Esophagus squamous epithelium (tissue), 5 donors: Measurements from ENCODE around the gene TOMM70. TPM values are rescaled to one million over a fixed set of nuclear protein-coding genes. Genes with fewer than 3 reads are reported as not detected.

Experiments used
- DNase-seq: peaks from one replicate; lab custom pipeline; 2025; lab: John Stamatoyannopoulos, UW
- H3K27ac ChIP-seq, 4 donors: fragments of 200-600 bp; sonication (generic); one replicate each; pipeline ENCODE4 v1.5.1; 2016 to 2019; ENCODE audit warnings: mild to moderate bottlenecking in 1 of 4
- H3K27me3 ChIP-seq, 4 donors: fragments of 200-600 bp; sonication (generic); 1 replicate in 3 of 4; 2 replicates in 1 of 4; pipeline versions ENCODE4 v1.5.1 to v1.6.0; 2017 to 2021; ENCODE audit warnings: antibody characterized with exemption in 1 of 4
- H3K36me3 ChIP-seq, 3 donors: fragments of 200-600 bp; sonication (generic); one replicate each; pipeline ENCODE4 v1.5.1; 2016 to 2019
- H3K4me1 ChIP-seq, 3 donors: fragments of 200-600 bp; sonication (generic); one replicate each; pipeline ENCODE4 v1.5.1; 2017 to 2019
- H3K4me3 ChIP-seq, 4 donors: fragments of 200-600 bp; sonication (generic); 1 replicate in 3 of 4; 2 replicates in 1 of 4; pipeline ENCODE4 v1.5.1; 2016 to 2019; ENCODE audit warnings: mild to moderate bottlenecking in 2 of 4, moderate library complexity in 1 of 4
- H3K9me3 ChIP-seq, 3 donors: fragments of 200-600 bp; sonication (generic); one replicate each; pipeline ENCODE4 v1.5.1; 2016 to 2019
- POLR2A ChIP-seq, 4 donors: fragments of 450-650 bp; IDR thresholded peaks; one replicate each; pipeline ENCODE4 v1.6.1; 2017; ENCODE audit warnings: antibody characterized with exemption in 4 of 4, mild to moderate bottlenecking in 4 of 4, moderate library complexity in 3 of 4
- WGBS, 2 donors: methylation state at CpG; one replicate each; pipeline ENCODE4 v1.1.5; 2018; 5-methylcytosine and 5-hydroxymethylcytosine counted together
- intact Hi-C: fragments of 100-400 bp; cut with DNase I; formaldehyde crosslinking; loops from one replicate; pipeline ENCODE4 v1.15.0; 2022
- total RNA-seq, 4 donors: library from RNA; depleted of rRNA; stranded (reverse); fragments of >200 nt; gene quantifications; one replicate each; pipeline ENCODE4 v1.1.0, GENCODE V29; 2016
- TF ChIP-seq, protein P1 (sequence below), 6 experiments: fragments of 450-650 bp in 4 of 6; fragments of 200-600 bp in 2 of 6; sonication (generic) in 2 of 6; IDR thresholded peaks; one replicate each; pipeline ENCODE4 v1.5.1; 2016 to 2019; ENCODE audit warnings: antibody characterized with exemption in 6 of 6, mild to moderate bottlenecking in 4 of 6, moderate library complexity in 4 of 6
- donor health status: DM: yes; HTN: yes; CAD: no.

TOMM70 gene
- total RNA-seq, 4 donors from 2014 or later, result 32.0 to 51.3 (median 44.3) TPM

DNA sequence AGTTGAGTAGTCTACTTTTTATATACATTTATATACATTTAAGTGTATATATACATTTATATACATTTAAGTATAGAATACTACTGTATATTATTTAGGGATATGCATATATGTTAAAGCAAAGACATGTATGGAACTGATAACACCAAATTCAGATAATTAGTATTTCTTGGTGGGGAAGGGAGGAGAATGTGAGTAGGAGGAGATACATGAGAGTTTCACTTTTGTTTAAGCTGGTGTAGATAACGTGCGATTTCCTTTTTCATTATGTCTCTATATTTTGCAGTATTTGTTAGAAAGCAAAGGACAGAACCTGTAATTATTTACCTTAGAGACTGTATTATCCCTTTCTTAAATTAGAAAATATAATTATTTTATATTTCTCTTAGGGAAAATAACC lies 83.0 kb downstream of the TOMM70 start:
- no peak overlapping the region for H3K27ac ChIP-seq
- peaks cover 0 to 6% (median 0%) of the 10 kb centered on the region in 3 donors for H3K4me1 ChIP-seq
- intact Hi-C loops, result no loop called here
- no peaks in the 10 kb centered on the region for H3K27me3 ChIP-seq
- no peaks in the 10 kb centered on the region for H3K9me3 ChIP-seq
- no peak for DNase-seq
- WGBS, 2 donors, result 70 to 85% methylated on average over 2 of the region's 2 CpGs
- TF ChIP-seq, protein P1, sequence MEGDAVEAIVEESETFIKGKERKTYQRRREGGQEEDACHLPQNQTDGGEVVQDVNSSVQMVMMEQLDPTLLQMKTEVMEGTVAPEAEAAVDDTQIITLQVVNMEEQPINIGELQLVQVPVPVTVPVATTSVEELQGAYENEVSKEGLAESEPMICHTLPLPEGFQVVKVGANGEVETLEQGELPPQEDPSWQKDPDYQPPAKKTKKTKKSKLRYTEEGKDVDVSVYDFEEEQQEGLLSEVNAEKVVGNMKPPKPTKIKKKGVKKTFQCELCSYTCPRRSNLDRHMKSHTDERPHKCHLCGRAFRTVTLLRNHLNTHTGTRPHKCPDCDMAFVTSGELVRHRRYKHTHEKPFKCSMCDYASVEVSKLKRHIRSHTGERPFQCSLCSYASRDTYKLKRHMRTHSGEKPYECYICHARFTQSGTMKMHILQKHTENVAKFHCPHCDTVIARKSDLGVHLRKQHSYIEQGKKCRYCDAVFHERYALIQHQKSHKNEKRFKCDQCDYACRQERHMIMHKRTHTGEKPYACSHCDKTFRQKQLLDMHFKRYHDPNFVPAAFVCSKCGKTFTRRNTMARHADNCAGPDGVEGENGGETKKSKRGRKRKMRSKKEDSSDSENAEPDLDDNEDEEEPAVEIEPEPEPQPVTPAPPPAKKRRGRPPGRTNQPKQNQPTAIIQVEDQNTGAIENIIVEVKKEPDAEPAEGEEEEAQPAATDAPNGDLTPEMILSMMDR (IDR thresholded peaks at IDR 0.05), result no peak
- no peak for TF ChIP-seq POLR2A (IDR thresholded peaks at IDR 0.05)
- H3K36me3 ChIP-seq, result peaks cover 0 to 62% (median 11%) of the 10 kb centered on the region in 3 donors
- no peak overlapping the region for H3K4me3 ChIP-seq

- DNase-seq, result no peak
- Histone ChIP-seq H3K36me3 (peaks cover 0 to 67% (median 11%) of the 10 kb centered on the region in 3 donors), H3K9me3 (no peaks in the 10 kb centered on the region), H3K27ac (peak overlapping the region in 2 of 4 donors; percentile 25 to 36), H3K4me1 (peaks cover 0 to 6% (median 0%) of the 10 kb centered on the region in 3 donors), H3K27me3 (no peaks in the 10 kb centered on the region), H3K4me3 (no peak overlapping the region)
- TF ChIP-seq, protein P1 (IDR thresholded peaks at IDR 0.05), result peak; percentile 33 to 79 (median 64)
- no peak for TF ChIP-seq POLR2A (IDR thresholded peaks at IDR 0.05)
- 23 to 26% methylated on average over 8 of the region's 8 CpGs for WGBS, 2 donors
- intact Hi-C loops, result no loop called here
Observed at GRCh38 chr3:100316641-100317069, 84.2 kb downstream of the TOMM70 start.

Other genes starting within 250 kb of the TOMM70 start
- 10 to 100 TPM; 16.3 to 40.0 (median 32.1) TPM for gene TBC1D23, start 140.1 kb downstream of the TOMM70 start, total RNA-seq
- 10 to 100 TPM; 12.5 to 37.2 (median 23.8) TPM for gene NIT2, start 66.3 kb downstream of the TOMM70 start, total RNA-seq
- 1 to 10 TPM in 2 of 4 donors, under 1 TPM in 2; 0.31 to 1.5 (median 0.97) TPM for gene LNP1, start 450 bp upstream of the TOMM70 start, total RNA-seq
- 10 to 100 TPM in 1 of 4 donors, 1 to 10 TPM in 3; 1.8 to 25.1 (median 5.1) TPM for gene TMEM45A, start 91.5 kb upstream of the TOMM70 start, total RNA-seq
- gene ADGRG7, start 208.5 kb upstream of the TOMM70 start, total RNA-seq, result not detected